ENCODE data around the gene ZFAND3.

Gene ZFAND3

DNA sequence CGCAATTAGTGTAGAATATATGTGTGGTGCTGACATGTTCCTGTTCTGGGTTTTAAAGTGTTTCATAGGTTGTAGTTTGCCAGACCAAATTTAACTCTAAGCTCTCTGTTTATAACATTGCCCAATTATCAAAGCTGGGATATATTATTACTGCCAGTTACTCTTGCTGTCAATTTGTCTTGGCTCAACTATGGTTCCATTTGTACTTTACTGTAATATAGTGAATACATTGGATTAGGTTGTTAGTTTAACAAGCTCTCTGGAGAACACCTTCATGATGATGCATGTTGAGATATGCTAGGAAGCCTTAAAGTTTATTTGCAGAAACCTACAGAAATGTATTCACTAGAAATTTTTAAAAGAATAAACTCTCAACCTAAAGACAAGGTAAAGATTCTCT is 259.6 kb downstream of the ZFAND3 start:
- TF ChIP-seq, protein P1, sequence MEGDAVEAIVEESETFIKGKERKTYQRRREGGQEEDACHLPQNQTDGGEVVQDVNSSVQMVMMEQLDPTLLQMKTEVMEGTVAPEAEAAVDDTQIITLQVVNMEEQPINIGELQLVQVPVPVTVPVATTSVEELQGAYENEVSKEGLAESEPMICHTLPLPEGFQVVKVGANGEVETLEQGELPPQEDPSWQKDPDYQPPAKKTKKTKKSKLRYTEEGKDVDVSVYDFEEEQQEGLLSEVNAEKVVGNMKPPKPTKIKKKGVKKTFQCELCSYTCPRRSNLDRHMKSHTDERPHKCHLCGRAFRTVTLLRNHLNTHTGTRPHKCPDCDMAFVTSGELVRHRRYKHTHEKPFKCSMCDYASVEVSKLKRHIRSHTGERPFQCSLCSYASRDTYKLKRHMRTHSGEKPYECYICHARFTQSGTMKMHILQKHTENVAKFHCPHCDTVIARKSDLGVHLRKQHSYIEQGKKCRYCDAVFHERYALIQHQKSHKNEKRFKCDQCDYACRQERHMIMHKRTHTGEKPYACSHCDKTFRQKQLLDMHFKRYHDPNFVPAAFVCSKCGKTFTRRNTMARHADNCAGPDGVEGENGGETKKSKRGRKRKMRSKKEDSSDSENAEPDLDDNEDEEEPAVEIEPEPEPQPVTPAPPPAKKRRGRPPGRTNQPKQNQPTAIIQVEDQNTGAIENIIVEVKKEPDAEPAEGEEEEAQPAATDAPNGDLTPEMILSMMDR (IDR thresholded peaks at IDR 0.05; ENCODE audit: borderline replicate concordance, control extremely low read depth, extremely low read depth, insufficient read depth, missing control alignments): no peak
- DNase-seq (ENCODE audit: low spot score): no peak
- in situ Hi-C loops (cut with MboI; ENCODE audit: low sequenced_read_pairs, unreplicated experiment): no loop called here

DNA sequence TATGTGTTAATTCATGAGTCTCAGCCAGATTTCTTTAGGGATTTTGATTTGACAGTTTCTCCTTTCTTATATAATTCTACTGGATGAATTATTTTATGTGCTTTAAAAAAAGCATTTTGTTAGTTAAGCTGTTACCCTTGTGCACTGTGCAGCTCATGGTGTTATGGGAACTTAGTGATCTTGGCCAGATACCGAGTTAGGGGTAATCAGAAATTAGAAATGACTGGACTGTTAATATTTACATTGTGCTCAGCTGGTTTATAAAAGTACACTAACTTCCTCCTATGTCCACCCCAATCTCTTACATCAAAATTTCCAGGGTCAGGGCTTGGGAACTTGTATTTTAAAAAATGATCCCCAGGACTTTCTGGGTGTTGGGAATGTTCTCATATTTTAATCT is 260.0 kb downstream of the ZFAND3 start:
- TF ChIP-seq, protein P1 (IDR thresholded peaks at IDR 0.05; ENCODE audit: borderline replicate concordance, control extremely low read depth, extremely low read depth, insufficient read depth, missing control alignments): no peak
- DNase-seq (ENCODE audit: low spot score): no peak
- in situ Hi-C loops (cut with MboI; ENCODE audit: low sequenced_read_pairs, unreplicated experiment): no loop called here

DNA sequence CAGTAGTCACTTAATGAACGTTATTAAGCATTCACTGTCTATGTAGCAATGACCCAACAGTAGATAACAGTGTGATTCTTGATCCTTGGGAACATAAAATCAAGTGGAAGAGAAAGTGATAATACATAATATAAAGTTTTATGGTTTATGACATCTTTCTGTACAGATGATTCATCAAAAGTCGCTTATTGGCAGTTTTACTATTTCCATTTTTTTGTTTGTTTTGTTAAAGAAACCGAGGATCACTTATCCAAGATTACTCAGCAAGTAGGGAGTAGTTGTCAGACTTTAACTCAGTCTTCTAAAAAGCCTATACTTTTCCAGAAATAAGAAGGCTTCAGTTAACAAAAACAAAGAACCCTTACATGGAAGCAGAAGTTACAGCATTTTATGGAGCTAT is 260.8 kb downstream of the ZFAND3 start:
- in situ Hi-C loops (cut with MboI; ENCODE audit: low sequenced_read_pairs, unreplicated experiment): no loop called here
- TF ChIP-seq, protein P1 (IDR thresholded peaks at IDR 0.05; ENCODE audit: borderline replicate concordance, control extremely low read depth, extremely low read depth, insufficient read depth, missing control alignments): no peak
- no peak for DNase-seq (ENCODE audit: low spot score)

DNA sequence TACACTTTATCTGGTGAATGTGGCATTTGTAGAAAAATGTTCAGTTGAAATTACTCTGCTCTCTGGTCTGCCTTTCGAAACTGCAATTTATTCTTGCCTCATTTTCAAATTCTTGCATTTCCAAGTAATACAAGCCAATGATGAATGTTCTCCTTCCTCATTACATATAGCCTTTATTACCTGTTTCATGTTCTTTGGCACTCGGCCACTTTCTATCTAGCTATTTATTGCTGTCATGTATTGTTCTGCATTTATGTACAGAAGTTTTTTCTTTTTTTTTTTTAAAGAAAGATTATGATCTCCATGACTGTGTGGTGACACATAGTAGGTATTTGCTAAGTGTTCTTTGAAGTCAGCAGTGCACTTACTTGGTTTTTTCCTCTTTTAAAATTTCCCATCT is 261.4 kb downstream of the ZFAND3 start:
- DNase-seq (ENCODE audit: low spot score): no peak
- TF ChIP-seq, protein P1 (IDR thresholded peaks at IDR 0.05; ENCODE audit: borderline replicate concordance, control extremely low read depth, extremely low read depth, insufficient read depth, missing control alignments): no peak
- in situ Hi-C loops (cut with MboI; ENCODE audit: low sequenced_read_pairs, unreplicated experiment): no loop called here

DNA sequence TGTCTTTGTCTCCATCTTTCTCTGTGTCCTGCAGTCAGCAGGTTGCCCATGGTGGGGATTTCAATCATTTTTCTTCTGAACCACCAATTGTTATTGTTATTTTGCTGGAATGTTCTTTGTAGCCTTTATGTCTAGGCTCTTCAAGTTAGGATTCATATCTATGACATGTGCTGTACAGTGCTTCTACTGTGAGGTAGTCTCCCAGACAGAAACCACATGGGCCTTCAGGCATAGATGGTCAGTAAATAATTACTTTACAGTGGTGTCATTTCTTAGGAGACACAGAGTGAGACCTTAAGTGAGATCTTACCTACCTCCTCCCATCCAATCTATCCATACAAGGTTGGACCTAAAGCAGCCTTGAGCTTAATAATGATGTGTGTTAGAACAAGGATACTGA is 265.5 kb downstream of the ZFAND3 start:
- no peak for DNase-seq (ENCODE audit: low spot score)
- TF ChIP-seq, protein P1 (IDR thresholded peaks at IDR 0.05; ENCODE audit: borderline replicate concordance, control extremely low read depth, extremely low read depth, insufficient read depth, missing control alignments): no peak
- in situ Hi-C loops (cut with MboI; ENCODE audit: low sequenced_read_pairs, unreplicated experiment): no loop called here

DNA sequence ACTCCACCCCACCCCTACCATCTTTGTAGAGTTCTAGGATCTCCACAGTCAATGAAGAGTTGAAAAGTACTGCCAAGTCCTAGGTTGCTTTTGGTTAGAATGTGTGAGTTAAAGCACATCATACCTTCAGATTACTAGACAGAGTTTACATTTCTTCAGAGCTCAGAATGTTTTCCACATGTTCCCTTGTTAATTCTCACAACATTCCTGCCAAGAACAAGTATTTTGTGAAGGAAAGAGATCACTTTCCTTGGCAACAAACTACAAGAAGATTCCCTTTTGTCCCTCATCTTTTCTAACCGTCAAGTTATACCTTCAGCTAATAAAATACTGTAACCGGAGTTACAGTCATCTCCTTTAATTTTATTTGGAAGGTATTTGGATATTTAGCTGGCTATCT is 266.8 kb downstream of the ZFAND3 start:
- TF ChIP-seq, protein P1 (IDR thresholded peaks at IDR 0.05; ENCODE audit: borderline replicate concordance, control extremely low read depth, extremely low read depth, insufficient read depth, missing control alignments): no peak
- DNase-seq (ENCODE audit: low spot score): no peak
- in situ Hi-C loops (cut with MboI; ENCODE audit: low sequenced_read_pairs, unreplicated experiment): no loop called here

DNA sequence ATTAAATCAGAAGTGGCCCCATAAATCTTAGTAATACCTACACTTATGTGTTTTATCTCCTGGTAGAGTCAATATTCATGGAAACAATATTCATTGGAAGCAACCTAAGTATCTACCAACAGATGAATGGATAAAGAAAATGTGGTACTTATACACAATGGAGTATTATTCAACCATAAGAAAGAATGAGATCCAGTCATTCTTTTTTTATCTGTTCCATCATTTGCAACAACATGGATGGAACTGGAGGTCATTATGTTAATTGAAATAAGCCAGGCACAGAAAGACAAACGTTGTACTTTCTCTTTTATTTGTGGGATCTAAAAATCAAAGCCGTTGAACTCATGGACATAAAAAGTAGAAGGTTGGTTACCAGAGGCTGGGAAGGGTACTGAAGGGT is 268.5 kb downstream of the ZFAND3 start:
- no peak for DNase-seq (ENCODE audit: low spot score)
- TF ChIP-seq, protein P1 (IDR thresholded peaks at IDR 0.05; ENCODE audit: borderline replicate concordance, control extremely low read depth, extremely low read depth, insufficient read depth, missing control alignments): no peak
- in situ Hi-C loops (cut with MboI; ENCODE audit: low sequenced_read_pairs, unreplicated experiment): no loop called here

All from GM13976 (cell line).